IMR-90 (cell line): Measurements from ENCODE around the gene PAFAH1B1. TPM values are rescaled to one million over a fixed set of nuclear protein-coding genes. Genes with fewer than 3 reads are reported as not detected.

ENCODE experiments used
- ATAC-seq: fragments of 200-7000 bp; cut with Tn5 transposase; 2 replicates; pipeline ENCODE4 v1.9.1; 2020; ENCODE audit warnings: low read depth, mild to moderate bottlenecking, moderate library complexity
- BruUV-seq: library from RNA; stranded (reverse); fragments of 400-500 nt; replicated peaks from 2 replicates; lab custom pipeline; 2021; lab: Mats Ljungman, UMichigan
- CTCF ChIA-PET: fragments of 300-600 bp; formaldehyde crosslinking; extraction: SDS; loops from one replicate; lab custom pipeline; 2021; ENCODE audit warnings: antibody characterized with exemption; lab: Yijun Ruan, JAX
- POLR2A ChIA-PET: fragments of 300-600 bp; sonication (Branson Sonifier 250); formaldehyde crosslinking; loops from one replicate; lab custom pipeline; 2022; ENCODE audit warnings: antibody characterized with exemption; ENCODE audit not compliant: unreplicated experiment; lab: Charles Lee
- DNase-seq: peaks from one replicate; pipeline ENCODE4 v3.0.0; 2013
- H2AFZ ChIP-seq: replicated peaks from 2 replicates; pipeline ENCODE3; 2013; ENCODE audit warnings: low read length, mild to moderate bottlenecking; ENCODE audit not compliant: poor library complexity
- H2AK5ac ChIP-seq: 2 replicates; pipeline ENCODE4 v1.6.1; 2013; ENCODE audit warnings: low read depth, low read length, inconsistent platforms
- H2AK9ac ChIP-seq: replicated peaks from 2 replicates; pipeline ENCODE3; 2013; ENCODE audit warnings: mild to moderate bottlenecking, low read depth, low read length, moderate library complexity; ENCODE audit not compliant: poor library complexity
- H2BK120ac ChIP-seq: 2 replicates; pipeline ENCODE4 v1.6.1; 2013; ENCODE audit warnings: low read depth, low read length, inconsistent platforms
- H2BK15ac ChIP-seq: 3 replicates; pipeline ENCODE4 v1.6.1; 2013; ENCODE audit warnings: low read depth, low read length, inconsistent platforms
- H2BK20ac ChIP-seq: 2 replicates; pipeline ENCODE4 v1.6.1; 2013; ENCODE audit warnings: low read depth, mild to moderate bottlenecking, inconsistent platforms, low read length, moderate library complexity
- H2BK5ac ChIP-seq: 2 replicates; pipeline ENCODE4 v1.6.1; 2013; ENCODE audit warnings: mild to moderate bottlenecking, low read depth, low read length, inconsistent platforms; ENCODE audit not compliant: poor library complexity, severe bottlenecking
- H3K14ac ChIP-seq: replicated peaks from 2 replicates; pipeline ENCODE4 v1.6.1; 2013; ENCODE audit warnings: low read depth, low read length, inconsistent platforms
- H3K18ac ChIP-seq: 2 replicates; pipeline ENCODE4 v1.6.1; 2013; ENCODE audit warnings: low read depth, low read length, control low read depth
- H3K23ac ChIP-seq: 2 replicates; pipeline ENCODE4 v1.6.1; 2013; ENCODE audit warnings: low read depth, low read length, inconsistent platforms
- H3K27ac ChIP-seq: 2 replicates; pipeline ENCODE4 v1.5.1; 2013; ENCODE audit warnings: mild to moderate bottlenecking, control low read depth, low read length; ENCODE audit not compliant: insufficient read depth
- H3K27me3 ChIP-seq: 2 replicates; pipeline ENCODE4 v1.6.1; 2013; ENCODE audit warnings: low read length; ENCODE audit not compliant: control insufficient read depth, insufficient read depth
- H3K36me3 ChIP-seq: 2 replicates; pipeline ENCODE4 v1.6.1; 2013; ENCODE audit warnings: low read length, mixed read lengths; ENCODE audit not compliant: control insufficient read depth, insufficient read depth
- H3K4ac ChIP-seq: 2 replicates; pipeline ENCODE4 v1.6.1; 2013; ENCODE audit warnings: low read depth, low read length, inconsistent platforms
- H3K4me1 ChIP-seq: 2 replicates; pipeline ENCODE4 v1.6.1; 2013; ENCODE audit warnings: low read length, mixed read lengths; ENCODE audit not compliant: control insufficient read depth, insufficient read depth
- H3K4me2 ChIP-seq: 2 replicates; pipeline ENCODE4 v1.6.1; 2013; ENCODE audit warnings: low read depth, mild to moderate bottlenecking, control low read depth, low read length, moderate library complexity
- H3K4me3 ChIP-seq: 2 replicates; pipeline ENCODE4 v1.5.1; 2013; ENCODE audit warnings: low read depth, mild to moderate bottlenecking, control low read depth, low read length, moderate library complexity; ENCODE audit not compliant: insufficient read depth
- H3K56ac ChIP-seq: 2 replicates; pipeline ENCODE4 v1.6.1; 2013; ENCODE audit warnings: low read length, inconsistent platforms; ENCODE audit not compliant: insufficient read depth; ENCODE audit errors: extremely low read depth
- H3K79me1 ChIP-seq, 2 experiments: 2 replicates each; pipeline ENCODE4 v1.6.1; 2013; ENCODE audit warnings: low read length in 2 of 2, inconsistent platforms in 1 of 2, low read depth in 1 of 2
- H3K9ac ChIP-seq: 2 replicates; pipeline ENCODE4 v1.6.1; 2013; ENCODE audit warnings: low read depth, low read length, control low read depth
- H3K9me1 ChIP-seq: 2 replicates; pipeline ENCODE4 v1.6.1; 2013; ENCODE audit warnings: low read length, inconsistent platforms; ENCODE audit not compliant: insufficient read depth
- H3K9me3 ChIP-seq: 2 replicates; pipeline ENCODE4 v1.6.1; 2013; ENCODE audit warnings: low read length; ENCODE audit not compliant: control insufficient read depth, insufficient read depth
- H4K20me1 ChIP-seq: 2 replicates; pipeline ENCODE4 v1.6.1; 2013; ENCODE audit warnings: low read length, inconsistent platforms; ENCODE audit not compliant: insufficient read depth
- H4K5ac ChIP-seq: 2 replicates; pipeline ENCODE4 v1.6.1; 2013; ENCODE audit warnings: mild to moderate bottlenecking, low read depth, low read length, control low read depth
- H4K8ac ChIP-seq, 2 experiments: 2 replicates each; pipeline ENCODE4 v1.6.1; 2013; ENCODE audit warnings: low read depth in 2 of 2, low read length in 2 of 2, control low read depth in 1 of 2, inconsistent platforms in 1 of 2
- H4K91ac ChIP-seq: 2 replicates; pipeline ENCODE4 v1.6.1; 2013; ENCODE audit warnings: low read depth, low read length, inconsistent platforms; ENCODE audit not compliant: insufficient read depth
- ELK1 ChIP-seq: fragments of 150-350 bp; IDR thresholded peaks from 2 replicates; pipeline ENCODE4 v1.6.1; 2016; ENCODE audit warnings: low read depth, mild to moderate bottlenecking, low read length, moderate library complexity, borderline replicate concordance
- MXI1 ChIP-seq: IDR thresholded peaks from 2 replicates; pipeline ENCODE4 v1.6.1; 2012; ENCODE audit warnings: low read depth, mild to moderate bottlenecking, low read length, moderate library complexity, borderline replicate concordance
- RFX5 ChIP-seq: IDR thresholded peaks from 2 replicates; pipeline ENCODE4 v1.8.0; 2012; ENCODE audit warnings: low read depth, mild to moderate bottlenecking, low read length, moderate library complexity
- USF2 ChIP-seq: fragments of 150-350 bp; IDR thresholded peaks from 2 replicates; pipeline ENCODE4 v1.6.1; 2017; ENCODE audit warnings: mild to moderate bottlenecking, antibody characterized with exemption, low read length, low read depth
- WGBS, 2 experiments: methylation state at CpG; one replicate each; pipeline versions ENCODE4 v1.1.5 to v1.1.7; 2013; ENCODE audit warnings: missing lambda C conversion rate in 2 of 2; ENCODE audit not compliant: insufficient read length in 1 of 2; ENCODE audit errors: extremely low coverage in 2 of 2; 5-methylcytosine and 5-hydroxymethylcytosine counted together
- dilution Hi-C: fragments of 300-500 bp; cut with HindIII; formaldehyde crosslinking; loops from one replicate; pipeline ENCODE4 v1.14.3; 2018; ENCODE audit warnings: low sequenced_read_pairs; ENCODE audit not compliant: unreplicated experiment
- in situ Hi-C: fragments of 300-500 bp; cut with MboI; formaldehyde crosslinking; loops from 3 replicates; pipeline ENCODE4 v1.14.3; 2019; ENCODE audit warnings: low sequenced_read_pairs, inconsistent platforms, mixed read lengths
- intact Hi-C: fragments of 100-400 bp; cut with micrococcal nuclease; formaldehyde crosslinking; loops from 2 replicates; pipeline ENCODE4 v1.10.0; 2022
- polyA plus RNA-seq, 3 experiments: library from polyadenylated mRNA; depleted of rRNA; stranded (reverse); fragments of >200 nt; gene quantifications; 2 replicates each; pipeline ENCODE4 v1.2.3, GENCODE V29; 2012; ENCODE audit warnings: low replicate concordance in 1 of 3
- total RNA-seq: library from RNA; depleted of rRNA; stranded (reverse); fragments of >200 nt; gene quantifications from 2 replicates; pipeline ENCODE4 v1.2.3, GENCODE V29; 2012

The PAFAH1B1 gene
- total and polyA plus RNA-seq, 2 of the 4 experiments (the other 2 are of a cell fraction): 64.5 to 127 TPM

- in situ Hi-C loops: no loop called here
- Histone ChIP-seq H3K36me3 (peaks cover 18% of the 10 kb centered on the region), H3K18ac (no peak overlapping the region), H3K23ac (0 out of 2 replicates have a peak overlapping the region, but pooled peaks have one; percentile 33), H2BK120ac (no peak overlapping the region), H3K9me3 (no peaks in the 10 kb centered on the region), H4K91ac (no peak overlapping the region), H3K27me3 (no peaks in the 10 kb centered on the region), H4K5ac (no peak overlapping the region), H3K79me1 (peaks cover 4 to 71% of the 10 kb centered on the region in 2 experiments; a peak in 2 of 4 replicates), H4K20me1 (peaks cover 93% of the 10 kb centered on the region), H2AK9ac (no peak overlapping the region), H4K8ac (no peak overlapping the region), H3K4me2 (no peak overlapping the region), H2AK5ac (no peak overlapping the region), H3K4me1 (0 out of 2 replicates have a peak, but pooled peaks cover 2% of the 10 kb centered on the region), H3K56ac (no peak overlapping the region), H2AFZ (no peak overlapping the region), H2BK15ac (no peak overlapping the region), H2BK5ac (no peak overlapping the region), H3K4ac (no peak overlapping the region), H3K9me1 (peaks cover 9% of the 10 kb centered on the region), H3K27ac (no peak overlapping the region), H2BK20ac (no peak overlapping the region), H3K14ac (no peak overlapping the region), H3K4me3 (no peak overlapping the region), H3K9ac (no peak overlapping the region)
- intact Hi-C loops: no loop called here
- TF ChIP-seq ELK1: no peak
- TF ChIP-seq USF2: no peak
- no peak for TF ChIP-seq MXI1
- no peak for TF ChIP-seq RFX5
- POLR2A ChIA-PET: no interaction called here
- DNase-seq (no peak), ATAC-seq (no peak)
- dilution Hi-C loops: no loop called here
- WGBS, 2 experiments: no CpG with 5 or more reads among the region's 1 CpG
- BruUV-seq: no TSS peak
- CTCF ChIA-PET: interaction anchor here (0.5 to 0.7 kb wide), 3 partner anchors 12 to 114 kb away, joined by 3 to 7 read pairs (median 3); no protein-coding TSS in a partner anchor
These were observed 62.8 kb downstream of the PAFAH1B1 start for GRCh38 chr17:2656283-2656682.
